HepG2 (cell line): ENCODE measurements around the gene NINJ2. TPM values are rescaled to one million over a fixed set of nuclear protein-coding genes. Genes with fewer than 3 reads are reported as not detected.

Source experiments
- ATAC-seq: fragments of 200-7000 bp; cut with Tn5 transposase; 3 replicates; pipeline ENCODE4 v1.9.1; 2020; ENCODE audit warnings: mild to moderate bottlenecking, moderate library complexity
- BruUV-seq: library from RNA; stranded (reverse); fragments of 400-500 nt; replicated peaks from 2 replicates; lab custom pipeline; 2021; lab: Mats Ljungman, UMichigan
- CTCF ChIA-PET: fragments of 300-600 bp; formaldehyde crosslinking; extraction: SDS; loops from one replicate; lab custom pipeline; 2021; ENCODE audit warnings: low total read pairs, inconsistent platforms, low intra/inter-chr PET ratio; lab: Yijun Ruan, JAX
- POLR2A ChIA-PET: fragments of 350-600 bp; sonication (Branson Sonifier 250); formaldehyde crosslinking; loops from one replicate; lab custom pipeline; 2020; ENCODE audit warnings: antibody characterized with exemption, inconsistent platforms; lab: Yijun Ruan, JAX
- DNase-seq: peaks from one replicate; pipeline ENCODE4 v3.0.0-alpha.2; 2015; ENCODE audit warnings: low spot score
- FAIRE-seq: peaks from 3 replicates; lab custom pipeline; 2011; peaks lifted over from hg19 to GRCh38; lab: Jason Lieb, UNC
- H2AFZ ChIP-seq: one replicate; pipeline ENCODE4 v1.6.1; 2011; ENCODE audit warnings: low read length, inconsistent platforms
- H3K27ac ChIP-seq: fragments of 300-600 bp; 3 replicates; pipeline ENCODE4 v1.8.0; 2011; ENCODE audit warnings: mixed run types, mild to moderate bottlenecking, mixed read lengths, low read length, inconsistent platforms; ENCODE audit not compliant: insufficient read depth; ENCODE audit errors: extremely low read length
- H3K27me3 ChIP-seq, 2 experiments: fragments of 200-600 bp in 1 of 2; 2 replicates in 1 of 2; 3 replicates in 1 of 2; pipeline versions ENCODE4 v1.6.0 to v1.8.0; 2011; ENCODE audit warnings: low read length in 2 of 2, mild to moderate bottlenecking in 2 of 2, moderate library complexity in 2 of 2, inconsistent platforms in 1 of 2; ENCODE audit not compliant: insufficient read depth in 2 of 2, control insufficient read depth in 1 of 2
- H3K36me3 ChIP-seq, 2 experiments: fragments of 200-600 bp in 1 of 2; replicated peaks in 1 of 2; 2 replicates in 1 of 2; 3 replicates in 1 of 2; pipeline versions ENCODE4 v1.5.1 to v1.8.0; 2011; ENCODE audit warnings: low read length in 2 of 2, inconsistent platforms in 1 of 2; ENCODE audit not compliant: insufficient read depth in 2 of 2, control insufficient read depth in 1 of 2
- H3K4me1 ChIP-seq: 2 replicates; pipeline ENCODE4 v1.5.1; 2012; ENCODE audit warnings: low read length, inconsistent platforms; ENCODE audit not compliant: insufficient read depth
- H3K4me2 ChIP-seq: 2 replicates; pipeline ENCODE4 v1.6.0; 2011; ENCODE audit warnings: low read depth, low read length, inconsistent platforms
- H3K4me3 ChIP-seq, 3 experiments: fragments of 200-600 bp in 1 of 3; sonication (generic), shearing (Covaris generic) in 1 of 3; replicated peaks in 1 of 3; 2 replicates each; pipeline ENCODE4 v1.5.1; 2011 to 2016; ENCODE audit warnings: low read length in 3 of 3, inconsistent platforms in 2 of 3, low read depth in 2 of 3, mild to moderate bottlenecking in 2 of 3, control low read depth in 1 of 3, mixed read lengths in 1 of 3; ENCODE audit not compliant: insufficient read depth in 1 of 3
- H3K79me2 ChIP-seq: one replicate; pipeline ENCODE4 v1.6.1; 2011; ENCODE audit warnings: low read length, inconsistent platforms; ENCODE audit not compliant: insufficient read depth
- H3K9ac ChIP-seq: 2 replicates; pipeline ENCODE4 v1.6.0; 2011; ENCODE audit warnings: mild to moderate bottlenecking, low read depth, low read length, inconsistent platforms; ENCODE audit not compliant: insufficient read depth
- H3K9me3 ChIP-seq: 2 replicates; pipeline ENCODE4 v1.5.1; 2012; ENCODE audit warnings: mild to moderate bottlenecking, low read length
- H4K20me1 ChIP-seq: 2 replicates; pipeline ENCODE4 v1.6.0; 2011; ENCODE audit warnings: inconsistent platforms, mild to moderate bottlenecking, low read length, moderate library complexity; ENCODE audit not compliant: insufficient read depth
- AHR ChIP-seq: IDR thresholded peaks from 2 replicates; pipeline ENCODE4 v1.6.1; 2018; ENCODE audit warnings: missing genetic modification reagents, missing compliant biosample characterization
- RERE ChIP-seq: IDR thresholded peaks from 2 replicates; pipeline ENCODE4 v1.6.1; 2016; ENCODE audit warnings: low read depth, missing genetic modification reagents, missing compliant biosample characterization
- ZBTB42 ChIP-seq: sonication (generic); formaldehyde crosslinking; IDR thresholded peaks from 2 replicates; pipeline ENCODE4 v1.5.0; 2020; ENCODE audit warnings: mild to moderate bottlenecking, missing genetic modification reagents
- ZNF547 ChIP-seq: sonication (generic); formaldehyde crosslinking; IDR thresholded peaks from 2 replicates; pipeline ENCODE4 v1.5.1; 2020; ENCODE audit warnings: mild to moderate bottlenecking, missing genetic modification reagents
- ZNF570 ChIP-seq: sonication (generic); formaldehyde crosslinking; IDR thresholded peaks from 2 replicates; pipeline ENCODE4 v1.4.0; 2020; ENCODE audit warnings: mild to moderate bottlenecking, missing genetic modification reagents, borderline replicate concordance
- ZSCAN30 ChIP-seq: sonication (generic); formaldehyde crosslinking; IDR thresholded peaks from 2 replicates; pipeline ENCODE4 v1.5.0; 2020; ENCODE audit warnings: mild to moderate bottlenecking, missing genetic modification reagents
- WGBS: methylation state at CpG from one replicate; pipeline ENCODE4 v1.1.6; 2017; ENCODE audit warnings: low lambda C conversion rate; 5-methylcytosine and 5-hydroxymethylcytosine counted together
- in situ Hi-C: cut with HindIII; loops from 2 replicates; pipeline ENCODE4 v1.10.0; 2017; ENCODE audit warnings: low pct_unique_long_range_greater_than_20kb; ENCODE audit not compliant: extremely low pct_ligation_motif_present
- intact Hi-C: fragments of 100-400 bp; cut with micrococcal nuclease; formaldehyde crosslinking; loops from one replicate; pipeline ENCODE4 v1.10.0; 2022; ENCODE audit not compliant: unreplicated experiment
- polyA plus RNA-seq, 8 experiments: library from polyadenylated mRNA; depleted of rRNA in 3 of 8; stranded (reverse) in 7 of 8; unstranded in 1 of 8; fragments of >200 nt; fragmentation: Illumina TruSeq in 4 of 8; extraction: Trizol in 4 of 8; gene quantifications; 2 replicates each; pipeline versions ENCODE4 v1.2.1 to v1.2.3, GENCODE V29; 2011 to 2016; ENCODE audit warnings: low read depth in 4 of 8, missing spikeins in 1 of 8, mixed read lengths in 1 of 8; ENCODE audit not compliant: insufficient read depth in 1 of 8
- total RNA-seq, 5 experiments: library from RNA; depleted of rRNA; stranded (reverse); fragments of >200 nt; fragmentation: Illumina TruSeq; extraction: Trizol; gene quantifications; 2 replicates each; pipeline ENCODE4 v1.2.3, GENCODE V29; 2016; ENCODE audit warnings: low read depth in 1 of 5

The NINJ2 gene
- total and polyA plus RNA-seq, 2 of the 13 experiments (the other 11 are each of a cell fraction or from before 2014, with no cell fraction given): 0.62 to 3.8 TPM

GRCh38 chr12:684416-684815 is 21.2 kb upstream of the NINJ2 start:
- ATAC-seq: no peak
- intact Hi-C loops (no loop called here), in situ Hi-C loops (no loop called here)
- H3K4me1 ChIP-seq: peaks cover 5% of the 10 kb centered on the region; the same call in 1 of the 2 replicates
- H3K27ac ChIP-seq: no peak overlapping the region
- CTCF ChIA-PET: no interaction called here
- H3K27me3 ChIP-seq: 0 out of 5 replicates have a peak, but pooled peaks cover 0 to 7% of the 10 kb centered on the region in 2 experiments
- H3K4me3 ChIP-seq: no peak overlapping the region
- H2AFZ ChIP-seq: no peak overlapping the region
- WGBS: 14% methylated on average over 3 of the region's 4 CpGs
- POLR2A ChIA-PET: no interaction called here
- H3K36me3 ChIP-seq: no peaks in the 10 kb centered on the region
- no peak overlapping the region for H3K4me2 ChIP-seq
- BruUV-seq: no TSS peak
- no peak for FAIRE-seq
- no peak overlapping the region for H3K9ac ChIP-seq
- no peak for DNase-seq
- H3K79me2 ChIP-seq: no peaks in the 10 kb centered on the region
- no peak for TF ChIP-seq ZNF547 (CRISPR knock-in tag)
- TF ChIP-seq ZSCAN30 (CRISPR knock-in tag): no peak
- TF ChIP-seq ZBTB42: no peak
- TF ChIP-seq AHR: no peak
- H4K20me1 ChIP-seq: no peaks in the 10 kb centered on the region
- H3K9me3 ChIP-seq: no peaks in the 10 kb centered on the region

GRCh38 chr12:681568-682256 is 18.5 kb upstream of the NINJ2 start:
- ATAC-seq: no peak
- H3K4me1 ChIP-seq: peaks cover 5% of the 10 kb centered on the region; the same call in 1 of the 2 replicates
- H3K9ac ChIP-seq: no peak overlapping the region
- H3K4me3 ChIP-seq: no peak overlapping the region
- H3K4me2 ChIP-seq: no peak overlapping the region
- CTCF ChIA-PET: no interaction called here
- H3K9me3 ChIP-seq: no peaks in the 10 kb centered on the region
- BruUV-seq: no TSS peak
- in situ Hi-C loops: no loop called here
- H3K36me3 ChIP-seq: no peaks in the 10 kb centered on the region
- TF ChIP-seq RERE (CRISPR knock-in tag) (no peak), ZNF570 (no peak)
- TF ChIP-seq, all 625 proteins: peak for 0
- DNase-seq (no peak), FAIRE-seq (no peak)
- Histone ChIP-seq H2AFZ (no peak overlapping the region), H3K27ac (no peak overlapping the region), H4K20me1 (no peaks in the 10 kb centered on the region), H3K79me2 (no peaks in the 10 kb centered on the region), H3K27me3 (0 out of 5 replicates have a peak, but pooled peaks cover 0 to 9% of the 10 kb centered on the region in 2 experiments)
- WGBS: 71% methylated on average over 10 of the region's 10 CpGs
- POLR2A ChIA-PET: no interaction called here
- intact Hi-C loops: no loop called here
